GM12891 (cell line): ENCODE measurements around the gene PTPN6.

ENCODE experiments used
- POLR2A ChIP-seq: IDR thresholded peaks from 2 replicates; pipeline ENCODE4 v1.6.1; 2011; ENCODE audit warnings: low read depth, low read length, control low read depth
- TAF1 ChIP-seq: IDR thresholded peaks from 2 replicates; pipeline ENCODE4 v1.6.1; 2011; ENCODE audit warnings: low read depth, low read length, control low read depth

GRCh38 chr12:6932766-6933165 is 18.4 kb upstream of the PTPN6 start:
- TF ChIP-seq POLR2A (no peak), TAF1 (no peak)
